ENCODE results near the gene TFR2. TPM values are rescaled to one million over a fixed set of nuclear protein-coding genes. Genes with fewer than 3 reads are reported as not detected.
A peak's percentile ranks its signal among the peaks of the same experiment; 100 is the strongest.

The TFR2 gene
- total and polyA plus RNA-seq, 2 of the 13 experiments (the other 11 are each of a cell fraction or from before 2014, with no cell fraction given) = 36.9 to 64.2 TPM

DNA sequence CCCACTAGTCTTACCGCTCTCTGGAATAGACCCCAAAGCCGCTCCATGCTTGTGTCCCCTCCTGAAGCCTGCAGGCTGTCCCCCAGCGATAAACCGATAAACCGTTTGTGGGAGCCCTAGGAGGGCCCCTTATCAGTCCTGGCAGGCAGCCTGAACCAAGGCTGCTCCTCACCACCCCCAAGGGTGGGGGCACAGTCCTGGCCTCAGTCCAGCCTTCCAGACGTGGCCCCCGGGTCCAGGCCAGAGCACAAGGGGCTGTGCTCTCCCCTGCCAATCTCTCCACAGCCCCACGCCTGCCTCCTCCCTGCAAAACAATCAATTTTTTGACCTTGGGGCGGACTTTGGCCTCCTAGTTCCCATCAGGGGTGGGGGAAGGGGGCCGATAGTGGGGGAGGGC is at the start of gene TFR2 (continued):
- TF ChIP-seq, protein P1, sequence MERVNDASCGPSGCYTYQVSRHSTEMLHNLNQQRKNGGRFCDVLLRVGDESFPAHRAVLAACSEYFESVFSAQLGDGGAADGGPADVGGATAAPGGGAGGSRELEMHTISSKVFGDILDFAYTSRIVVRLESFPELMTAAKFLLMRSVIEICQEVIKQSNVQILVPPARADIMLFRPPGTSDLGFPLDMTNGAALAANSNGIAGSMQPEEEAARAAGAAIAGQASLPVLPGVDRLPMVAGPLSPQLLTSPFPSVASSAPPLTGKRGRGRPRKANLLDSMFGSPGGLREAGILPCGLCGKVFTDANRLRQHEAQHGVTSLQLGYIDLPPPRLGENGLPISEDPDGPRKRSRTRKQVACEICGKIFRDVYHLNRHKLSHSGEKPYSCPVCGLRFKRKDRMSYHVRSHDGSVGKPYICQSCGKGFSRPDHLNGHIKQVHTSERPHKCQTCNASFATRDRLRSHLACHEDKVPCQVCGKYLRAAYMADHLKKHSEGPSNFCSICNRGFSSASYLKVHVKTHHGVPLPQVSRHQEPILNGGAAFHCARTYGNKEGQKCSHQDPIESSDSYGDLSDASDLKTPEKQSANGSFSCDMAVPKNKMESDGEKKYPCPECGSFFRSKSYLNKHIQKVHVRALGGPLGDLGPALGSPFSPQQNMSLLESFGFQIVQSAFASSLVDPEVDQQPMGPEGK (CRISPR knock-in tag; IDR thresholded peaks at IDR 0.05) = peak; percentile 99
- TF ChIP-seq ZNF841 (CRISPR knock-in tag; IDR thresholded peaks at IDR 0.05; ENCODE audit: borderline replicate concordance) (no peak), LCORL (IDR thresholded peaks at IDR 0.05) (no peak), LCORL (CRISPR knock-in tag; IDR thresholded peaks at IDR 0.05) (peak; percentile 72), CEBPG (CRISPR knock-in tag; IDR thresholded peaks at IDR 0.05) (no peak), ZNF777 (CRISPR knock-in tag; IDR thresholded peaks at IDR 0.05) (no peak), KAT7 (CRISPR knock-in tag; IDR thresholded peaks at IDR 0.05; ENCODE audit: borderline replicate concordance) (no peak), ZFX (CRISPR knock-in tag; IDR thresholded peaks at IDR 0.05; ENCODE audit: low read depth) (peak; percentile 47), JUN (CRISPR knock-in tag; IDR thresholded peaks at IDR 0.05) (no peak), MAFG (CRISPR knock-in tag; IDR thresholded peaks at IDR 0.05) (no peak), KDM4B (CRISPR knock-in tag; IDR thresholded peaks at IDR 0.05) (peak; percentile 54; the same call in 1 of the 2 replicates), ZNF549 (CRISPR knock-in tag; IDR thresholded peaks at IDR 0.05) (no peak), MZF1 (CRISPR knock-in tag; IDR thresholded peaks at IDR 0.05; ENCODE audit: borderline replicate concordance) (no peak), TARDBP (CRISPR knock-in tag; IDR thresholded peaks at IDR 0.05) (peak; percentile 55; the same call in 1 of the 2 replicates)
- TF ChIP-seq, protein P2, sequence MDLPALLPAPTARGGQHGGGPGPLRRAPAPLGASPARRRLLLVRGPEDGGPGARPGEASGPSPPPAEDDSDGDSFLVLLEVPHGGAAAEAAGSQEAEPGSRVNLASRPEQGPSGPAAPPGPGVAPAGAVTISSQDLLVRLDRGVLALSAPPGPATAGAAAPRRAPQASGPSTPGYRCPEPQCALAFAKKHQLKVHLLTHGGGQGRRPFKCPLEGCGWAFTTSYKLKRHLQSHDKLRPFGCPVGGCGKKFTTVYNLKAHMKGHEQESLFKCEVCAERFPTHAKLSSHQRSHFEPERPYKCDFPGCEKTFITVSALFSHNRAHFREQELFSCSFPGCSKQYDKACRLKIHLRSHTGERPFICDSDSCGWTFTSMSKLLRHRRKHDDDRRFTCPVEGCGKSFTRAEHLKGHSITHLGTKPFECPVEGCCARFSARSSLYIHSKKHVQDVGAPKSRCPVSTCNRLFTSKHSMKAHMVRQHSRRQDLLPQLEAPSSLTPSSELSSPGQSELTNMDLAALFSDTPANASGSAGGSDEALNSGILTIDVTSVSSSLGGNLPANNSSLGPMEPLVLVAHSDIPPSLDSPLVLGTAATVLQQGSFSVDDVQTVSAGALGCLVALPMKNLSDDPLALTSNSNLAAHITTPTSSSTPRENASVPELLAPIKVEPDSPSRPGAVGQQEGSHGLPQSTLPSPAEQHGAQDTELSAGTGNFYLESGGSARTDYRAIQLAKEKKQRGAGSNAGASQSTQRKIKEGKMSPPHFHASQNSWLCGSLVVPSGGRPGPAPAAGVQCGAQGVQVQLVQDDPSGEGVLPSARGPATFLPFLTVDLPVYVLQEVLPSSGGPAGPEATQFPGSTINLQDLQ (CRISPR knock-in tag; IDR thresholded peaks at IDR 0.05) = no peak
- TF ChIP-seq, protein P3, sequence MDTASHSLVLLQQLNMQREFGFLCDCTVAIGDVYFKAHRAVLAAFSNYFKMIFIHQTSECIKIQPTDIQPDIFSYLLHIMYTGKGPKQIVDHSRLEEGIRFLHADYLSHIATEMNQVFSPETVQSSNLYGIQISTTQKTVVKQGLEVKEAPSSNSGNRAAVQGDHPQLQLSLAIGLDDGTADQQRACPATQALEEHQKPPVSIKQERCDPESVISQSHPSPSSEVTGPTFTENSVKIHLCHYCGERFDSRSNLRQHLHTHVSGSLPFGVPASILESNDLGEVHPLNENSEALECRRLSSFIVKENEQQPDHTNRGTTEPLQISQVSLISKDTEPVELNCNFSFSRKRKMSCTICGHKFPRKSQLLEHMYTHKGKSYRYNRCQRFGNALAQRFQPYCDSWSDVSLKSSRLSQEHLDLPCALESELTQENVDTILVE (CRISPR knock-in tag; IDR thresholded peaks at IDR 0.05) = 0 out of 2 replicates have a peak, but pooled peaks have one; percentile 34
- TF ChIP-seq, protein P4, sequence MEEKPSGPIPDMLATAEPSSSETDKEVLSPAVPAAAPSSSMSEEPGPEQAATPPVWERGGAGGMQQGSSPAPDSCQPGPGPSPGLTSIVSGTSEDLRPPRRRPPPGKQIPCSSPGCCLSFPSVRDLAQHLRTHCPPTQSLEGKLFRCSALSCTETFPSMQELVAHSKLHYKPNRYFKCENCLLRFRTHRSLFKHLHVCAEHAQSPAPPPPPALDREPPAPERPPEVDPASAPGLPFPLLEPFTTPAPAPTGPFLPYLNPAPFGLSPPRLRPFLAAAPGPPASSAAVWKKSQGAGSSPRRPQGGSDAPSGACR (CRISPR knock-in tag; IDR thresholded peaks at IDR 0.05) = peak; percentile 13; the same call in 1 of the 2 replicates
- TF ChIP-seq, protein P5, sequence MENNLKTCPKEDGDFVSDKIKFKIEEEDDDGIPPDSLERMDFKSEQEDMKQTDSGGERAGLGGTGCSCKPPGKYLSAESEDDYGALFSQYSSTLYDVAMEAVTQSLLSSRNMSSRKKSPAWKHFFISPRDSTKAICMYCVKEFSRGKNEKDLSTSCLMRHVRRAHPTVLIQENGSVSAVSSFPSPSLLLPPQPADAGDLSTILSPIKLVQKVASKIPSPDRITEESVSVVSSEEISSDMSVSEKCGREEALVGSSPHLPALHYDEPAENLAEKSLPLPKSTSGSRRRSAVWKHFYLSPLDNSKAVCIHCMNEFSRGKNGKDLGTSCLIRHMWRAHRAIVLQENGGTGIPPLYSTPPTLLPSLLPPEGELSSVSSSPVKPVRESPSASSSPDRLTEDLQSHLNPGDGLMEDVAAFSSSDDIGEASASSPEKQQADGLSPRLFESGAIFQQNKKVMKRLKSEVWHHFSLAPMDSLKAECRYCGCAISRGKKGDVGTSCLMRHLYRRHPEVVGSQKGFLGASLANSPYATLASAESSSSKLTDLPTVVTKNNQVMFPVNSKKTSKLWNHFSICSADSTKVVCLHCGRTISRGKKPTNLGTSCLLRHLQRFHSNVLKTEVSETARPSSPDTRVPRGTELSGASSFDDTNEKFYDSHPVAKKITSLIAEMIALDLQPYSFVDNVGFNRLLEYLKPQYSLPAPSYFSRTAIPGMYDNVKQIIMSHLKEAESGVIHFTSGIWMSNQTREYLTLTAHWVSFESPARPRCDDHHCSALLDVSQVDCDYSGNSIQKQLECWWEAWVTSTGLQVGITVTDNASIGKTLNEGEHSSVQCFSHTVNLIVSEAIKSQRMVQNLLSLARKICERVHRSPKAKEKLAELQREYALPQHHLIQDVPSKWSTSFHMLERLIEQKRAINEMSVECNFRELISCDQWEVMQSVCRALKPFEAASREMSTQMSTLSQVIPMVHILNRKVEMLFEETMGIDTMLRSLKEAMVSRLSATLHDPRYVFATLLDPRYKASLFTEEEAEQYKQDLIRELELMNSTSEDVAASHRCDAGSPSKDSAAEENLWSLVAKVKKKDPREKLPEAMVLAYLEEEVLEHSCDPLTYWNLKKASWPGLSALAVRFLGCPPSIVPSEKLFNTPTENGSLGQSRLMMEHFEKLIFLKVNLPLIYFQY (CRISPR knock-in tag; IDR thresholded peaks at IDR 0.05; ENCODE audit: borderline replicate concordance) = no peak
